22Rv1 (cell line): ENCODE results near the gene CBY3.
"Not testable (repeated sequence)": the region's sequence is repeated elsewhere in the genome, so short reads cannot be mapped to it uniquely, and the experiment has no call there.

Source experiments
- H3K27ac ChIP-seq: fragments of 450-650 bp; 2 replicates; pipeline ENCODE4 v1.5.1; 2017
- ZFX ChIP-seq: fragments of 450-650 bp; IDR thresholded peaks from 2 replicates; pipeline ENCODE4 v1.6.1; 2017; ENCODE audit warnings: antibody characterized with exemption, borderline replicate concordance
- TF ChIP-seq, protein P1 (sequence below): fragments of 450-650 bp; IDR thresholded peaks from 2 replicates; pipeline ENCODE4 v1.5.1; 2017; ENCODE audit warnings: mild to moderate bottlenecking

Gene CBY3

GRCh38 chr5:179653135-179653534 is 27.7 kb downstream of the CBY3 start:
- H3K27ac ChIP-seq, result not testable (repeated sequence)

- not testable (repeated sequence) for H3K27ac ChIP-seq
These were observed 30.6 kb downstream of the CBY3 start for GRCh38 chr5:179650245-179650644.

DNA sequence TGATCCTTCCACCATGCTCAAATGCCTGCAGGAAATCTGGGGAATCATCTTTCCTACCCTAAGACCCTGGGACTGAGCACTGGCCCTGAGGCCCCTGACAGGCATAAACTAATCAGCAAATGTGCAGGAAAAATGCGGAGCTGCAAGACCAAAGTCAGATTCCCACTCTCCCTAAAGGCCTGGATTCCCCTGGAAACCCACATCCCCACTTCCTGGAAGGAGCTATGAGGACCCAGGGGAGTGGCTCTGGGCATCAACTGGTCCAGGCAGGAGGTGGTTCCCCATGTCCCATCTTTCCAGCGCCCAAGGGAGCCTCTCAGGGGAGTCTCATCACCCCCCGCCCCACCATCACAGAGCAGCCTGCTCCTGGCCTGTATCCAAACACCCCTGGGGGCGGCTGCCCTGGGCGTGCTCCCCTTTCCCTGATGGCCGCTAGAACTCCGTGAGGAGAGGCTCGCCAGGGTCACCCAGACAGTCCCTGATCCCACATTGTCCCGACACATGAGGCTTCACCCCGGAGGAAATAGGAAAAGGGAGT is 31.6 kb downstream of the CBY3 start:
- not testable (repeated sequence) for H3K27ac ChIP-seq

DNA sequence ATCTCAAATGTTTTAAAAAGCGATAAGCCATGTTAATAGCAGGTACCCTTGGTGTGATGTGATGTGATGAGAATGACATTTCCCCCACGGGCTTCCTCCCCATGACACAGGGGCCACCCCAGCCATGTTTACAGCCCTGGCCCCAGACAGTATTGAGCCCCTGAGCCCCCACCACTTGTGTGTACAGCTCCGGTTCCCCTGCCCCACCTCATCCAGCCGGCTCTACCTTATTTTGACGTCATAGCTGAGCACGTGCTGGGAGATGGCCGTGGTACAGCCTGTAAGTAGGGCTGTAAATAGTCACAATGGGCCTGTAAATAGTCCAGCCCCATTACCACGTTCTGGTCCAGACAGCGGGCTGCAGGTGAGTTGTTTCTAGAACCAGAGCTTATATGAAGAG is 32.4 kb downstream of the CBY3 start:
- H3K27ac ChIP-seq, result no peak overlapping the region
- TF ChIP-seq, protein P1, sequence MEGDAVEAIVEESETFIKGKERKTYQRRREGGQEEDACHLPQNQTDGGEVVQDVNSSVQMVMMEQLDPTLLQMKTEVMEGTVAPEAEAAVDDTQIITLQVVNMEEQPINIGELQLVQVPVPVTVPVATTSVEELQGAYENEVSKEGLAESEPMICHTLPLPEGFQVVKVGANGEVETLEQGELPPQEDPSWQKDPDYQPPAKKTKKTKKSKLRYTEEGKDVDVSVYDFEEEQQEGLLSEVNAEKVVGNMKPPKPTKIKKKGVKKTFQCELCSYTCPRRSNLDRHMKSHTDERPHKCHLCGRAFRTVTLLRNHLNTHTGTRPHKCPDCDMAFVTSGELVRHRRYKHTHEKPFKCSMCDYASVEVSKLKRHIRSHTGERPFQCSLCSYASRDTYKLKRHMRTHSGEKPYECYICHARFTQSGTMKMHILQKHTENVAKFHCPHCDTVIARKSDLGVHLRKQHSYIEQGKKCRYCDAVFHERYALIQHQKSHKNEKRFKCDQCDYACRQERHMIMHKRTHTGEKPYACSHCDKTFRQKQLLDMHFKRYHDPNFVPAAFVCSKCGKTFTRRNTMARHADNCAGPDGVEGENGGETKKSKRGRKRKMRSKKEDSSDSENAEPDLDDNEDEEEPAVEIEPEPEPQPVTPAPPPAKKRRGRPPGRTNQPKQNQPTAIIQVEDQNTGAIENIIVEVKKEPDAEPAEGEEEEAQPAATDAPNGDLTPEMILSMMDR, result no peak
- TF ChIP-seq ZFX, result no peak

DNA sequence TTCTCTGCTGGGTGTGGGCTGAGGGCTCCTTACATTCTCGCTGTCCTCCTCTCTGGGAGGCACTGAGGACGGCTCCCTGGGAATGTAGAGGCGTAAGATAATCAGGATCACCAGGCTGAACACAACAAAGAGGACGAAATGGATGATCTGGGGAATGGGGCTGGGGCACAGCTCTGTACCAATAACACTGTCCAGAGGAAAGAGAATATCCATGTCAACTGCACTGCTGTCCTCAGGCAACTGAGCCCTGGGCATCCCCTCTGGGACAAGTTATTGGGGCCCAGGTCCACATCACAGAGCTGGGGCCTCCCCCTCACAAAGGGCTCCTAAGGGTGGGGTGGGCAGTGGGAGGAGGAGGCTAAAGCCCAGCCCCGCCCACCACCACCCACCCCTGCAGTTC is 36.1 kb downstream of the CBY3 start:
- not testable (repeated sequence) for H3K27ac ChIP-seq

DNA sequence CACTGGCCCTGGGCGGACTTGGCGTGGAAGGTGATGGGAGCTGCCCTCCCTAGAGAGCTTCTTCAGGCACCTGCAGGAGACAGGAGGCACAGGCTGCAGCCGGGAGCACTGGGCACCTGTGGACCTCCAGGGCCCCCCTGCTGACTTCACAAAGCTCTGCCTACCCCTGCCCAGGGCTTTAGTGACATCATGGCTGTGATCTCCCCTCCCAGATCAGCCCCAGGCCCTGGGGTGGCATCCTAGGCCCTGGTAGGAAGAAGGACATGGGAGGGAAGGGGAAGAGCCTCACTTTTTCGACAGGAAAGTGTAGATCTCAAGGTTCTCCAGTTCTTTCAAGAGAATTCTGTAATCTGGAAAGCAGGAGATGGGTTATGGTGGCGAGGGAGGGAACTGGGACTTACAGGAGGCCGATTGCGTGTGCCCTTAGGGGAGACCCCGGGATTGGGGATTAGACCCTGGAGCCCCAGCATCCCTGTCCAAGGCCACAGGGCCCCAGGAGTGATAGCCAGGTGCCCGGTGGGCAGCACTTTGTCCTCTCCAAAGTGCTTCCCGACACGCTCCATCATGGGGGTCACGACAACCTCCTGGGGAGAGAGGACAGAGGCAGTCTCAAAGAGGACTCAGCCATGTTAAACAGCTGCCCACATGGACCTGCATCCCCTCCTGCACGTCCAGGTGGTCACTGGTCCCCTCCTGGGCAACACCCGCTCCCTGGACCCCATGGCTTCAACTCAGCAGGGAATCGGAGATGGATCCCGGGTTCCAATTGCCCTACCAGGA is 37.5 kb downstream of the CBY3 start:
- not testable (repeated sequence) for H3K27ac ChIP-seq

GRCh38 chr5:179642626-179643025 is 38.2 kb downstream of the CBY3 start:
- not testable (repeated sequence) for H3K27ac ChIP-seq

DNA sequence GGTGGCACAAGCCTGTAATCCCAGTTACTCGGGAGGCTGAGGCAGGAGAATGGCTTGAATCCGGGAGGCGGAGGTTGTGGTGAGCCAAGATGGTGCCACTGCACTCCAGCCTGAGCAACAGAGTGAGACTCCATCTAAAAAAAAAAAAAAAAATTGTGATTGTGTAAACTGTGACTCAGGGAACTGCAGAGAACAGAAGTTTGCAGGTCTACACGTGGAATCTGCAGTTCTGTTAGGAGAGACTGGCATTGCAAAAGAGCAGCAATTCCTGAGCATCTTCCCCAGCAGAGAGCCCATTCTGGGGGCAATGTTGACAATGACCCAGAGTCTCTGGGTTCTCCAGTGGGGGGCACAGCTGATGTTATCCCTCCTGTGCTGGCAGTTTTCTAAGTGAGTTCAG is 39.1 kb downstream of the CBY3 start:
- not testable (repeated sequence) for H3K27ac ChIP-seq

GRCh38 chr5:179639296-179639695 is 41.5 kb downstream of the CBY3 start:
- not testable (repeated sequence) for H3K27ac ChIP-seq

GRCh38 chr5:179634370-179635172 is 46.3 kb downstream of the CBY3 start:
- not testable (repeated sequence) for H3K27ac ChIP-seq

- peak overlapping the region; percentile 67 for H3K27ac ChIP-seq
These were observed 47.1 kb downstream of the CBY3 start for GRCh38 chr5:179633501-179634369.
